H1 (cell line): ENCODE results near the gene UBA3. TPM values are rescaled to one million over a fixed set of nuclear protein-coding genes. Genes with fewer than 3 reads are reported as not detected.

Experiments used
- CTCF ChIA-PET: fragments of 300-600 bp; sonication (Branson Sonifier 250); formaldehyde crosslinking; loops from one replicate; lab custom pipeline; 2021; ENCODE audit not compliant: partially characterized antibody; lab: Charles Lee
- POLR2A ChIA-PET: fragments of 300-600 bp; sonication (Branson Sonifier 250); formaldehyde crosslinking; loops from one replicate; lab custom pipeline; 2021; ENCODE audit warnings: inconsistent platforms; ENCODE audit not compliant: partially characterized antibody; lab: Charles Lee
- DNase-seq, 2 experiments: peaks; one replicate each; pipeline versions ENCODE4 v3.0.0 to v3.0.0-alpha.2; 2010 to 2022; ENCODE audit warnings: low spot score in 2 of 2, low read depth in 1 of 2, mixed read lengths in 1 of 2
- FAIRE-seq: peaks from 2 replicates; lab custom pipeline; 2011; peaks lifted over from hg19 to GRCh38; lab: Jason Lieb, UNC
- H2AFZ ChIP-seq: 2 replicates; pipeline ENCODE4 v1.8.1; 2012; ENCODE audit warnings: low read length, inconsistent platforms
- H2AK5ac ChIP-seq: 2 replicates; pipeline ENCODE4 v1.6.1; 2013; ENCODE audit warnings: low read depth, low read length
- H2BK120ac ChIP-seq: replicated peaks from 2 replicates; pipeline ENCODE3; 2013; ENCODE audit warnings: low read depth, low read length, inconsistent platforms
- H2BK12ac ChIP-seq: 2 replicates; pipeline ENCODE4 v1.6.1; 2013; ENCODE audit warnings: low read depth, low read length
- H2BK15ac ChIP-seq: 2 replicates; pipeline ENCODE4 v1.6.1; 2013; ENCODE audit warnings: low read length
- H2BK20ac ChIP-seq: 2 replicates; pipeline ENCODE4 v1.6.1; 2013; ENCODE audit warnings: low read length
- H2BK5ac ChIP-seq: 2 replicates; pipeline ENCODE4 v1.6.1; 2013; ENCODE audit warnings: low read depth, low read length
- H3K14ac ChIP-seq: 2 replicates; pipeline ENCODE4 v1.6.1; 2013; ENCODE audit warnings: inconsistent platforms; ENCODE audit not compliant: insufficient read length
- H3K18ac ChIP-seq: 2 replicates; pipeline ENCODE4 v1.6.1; 2013; ENCODE audit warnings: low read length; ENCODE audit errors: extremely low read depth
- H3K23ac ChIP-seq: 2 replicates; pipeline ENCODE4 v1.6.1; 2013; ENCODE audit warnings: inconsistent platforms; ENCODE audit not compliant: insufficient read length
- H3K23me2 ChIP-seq: 2 replicates; pipeline ENCODE4 v1.6.1; 2013; ENCODE audit warnings: low read depth, low read length
- H3K27ac ChIP-seq: 2 replicates; pipeline ENCODE4 v1.6.1; 2011; ENCODE audit warnings: low read depth, low read length, inconsistent platforms
- H3K27me3 ChIP-seq, 4 experiments: replicated peaks in 1 of 4; 1 replicate in 1 of 4; 2 replicates in 3 of 4; pipeline versions ENCODE4 v1.6.1 to v1.8.1; 2011 to 2013; ENCODE audit warnings: low read length in 3 of 4, mild to moderate bottlenecking in 3 of 4, inconsistent platforms in 2 of 4, mixed read lengths in 2 of 4, moderate library complexity in 1 of 4; ENCODE audit not compliant: control insufficient read depth in 3 of 4, insufficient read depth in 3 of 4; ENCODE audit errors: extremely low read depth in 1 of 4
- H3K36me3 ChIP-seq, 4 experiments: 2 replicates each; pipeline versions ENCODE4 v1.6.1 to v1.8.1; 2011 to 2013; ENCODE audit warnings: mild to moderate bottlenecking in 4 of 4, low read length in 3 of 4, moderate library complexity in 2 of 4, control low read depth in 1 of 4, inconsistent platforms in 1 of 4; ENCODE audit not compliant: insufficient read depth in 4 of 4, control insufficient read depth in 2 of 4
- H3K4ac ChIP-seq: replicated peaks from 2 replicates; pipeline ENCODE3; 2013; ENCODE audit warnings: low read length, low read depth, mixed read lengths, inconsistent platforms; ENCODE audit not compliant: insufficient read length
- H3K4me1 ChIP-seq, 4 experiments: replicated peaks in 1 of 4; 1 replicate in 1 of 4; 2 replicates in 3 of 4; pipeline versions ENCODE4 v1.6.1 to v1.8.1; 2011 to 2013; ENCODE audit warnings: low read length in 3 of 4, inconsistent platforms in 2 of 4, mixed read lengths in 1 of 4; ENCODE audit not compliant: insufficient read depth in 4 of 4, control insufficient read depth in 3 of 4
- H3K4me2 ChIP-seq, 2 experiments: 2 replicates each; pipeline versions ENCODE4 v1.6.1 to v1.8.1; 2011 to 2013; ENCODE audit warnings: low read depth in 2 of 2, low read length in 2 of 2, control low read depth in 1 of 2, inconsistent platforms in 1 of 2, mild to moderate bottlenecking in 1 of 2; ENCODE audit not compliant: insufficient read depth in 1 of 2
- H3K4me3 ChIP-seq, 4 experiments: fragments of 200-600, 300-600 bp in 1 of 4; sonication (generic), shearing (Covaris generic), sonication (Bioruptor Twin) in 1 of 4; 2 replicates each; pipeline versions ENCODE4 v1.5.1 to v1.8.1; 2011 to 2016; ENCODE audit warnings: low read length in 4 of 4, low read depth in 3 of 4, control low read depth in 2 of 4, inconsistent platforms in 2 of 4, mild to moderate bottlenecking in 2 of 4, mixed read lengths in 1 of 4, moderate library complexity in 1 of 4; ENCODE audit not compliant: insufficient read depth in 2 of 4; ENCODE audit errors: extremely low read depth in 1 of 4
- H3K56ac ChIP-seq: replicated peaks from 2 replicates; pipeline ENCODE3; 2013; ENCODE audit warnings: low read depth, mild to moderate bottlenecking, mixed read lengths, low read length, inconsistent platforms; ENCODE audit not compliant: insufficient read length
- H3K79me1 ChIP-seq: 2 replicates; pipeline ENCODE4 v1.6.1; 2013; ENCODE audit warnings: low read depth, low read length, control low read depth
- H3K79me2 ChIP-seq, 2 experiments: 2 replicates each; pipeline versions ENCODE4 v1.6.1 to v1.8.1; 2012 to 2013; ENCODE audit warnings: low read length in 2 of 2, mild to moderate bottlenecking in 2 of 2, inconsistent platforms in 1 of 2; ENCODE audit not compliant: insufficient read depth in 2 of 2, control insufficient read depth in 1 of 2
- H3K9ac ChIP-seq, 4 experiments: replicated peaks in 1 of 4; 1 replicate in 1 of 4; 2 replicates in 3 of 4; pipeline versions ENCODE4 v1.6.1 to v1.8.1; 2011 to 2013; ENCODE audit warnings: low read depth in 3 of 4, low read length in 3 of 4, control low read depth in 2 of 4, mild to moderate bottlenecking in 2 of 4, moderate library complexity in 2 of 4, inconsistent platforms in 1 of 4; ENCODE audit errors: extremely low read depth in 1 of 4
- H3K9me3 ChIP-seq, 2 experiments: 2 replicates each; pipeline versions ENCODE4 v1.6.1 to v1.8.1; 2012 to 2013; ENCODE audit warnings: mild to moderate bottlenecking in 2 of 2, moderate library complexity in 2 of 2, control low read depth in 1 of 2, inconsistent platforms in 1 of 2, low read depth in 1 of 2, low read length in 1 of 2, mixed read lengths in 1 of 2; ENCODE audit not compliant: insufficient read depth in 2 of 2
- H4K20me1 ChIP-seq, 2 experiments: replicated peaks in 1 of 2; 2 replicates each; pipeline versions ENCODE3 to v1.8.1; 2011 to 2013; ENCODE audit warnings: inconsistent platforms in 2 of 2, low read length in 2 of 2, mild to moderate bottlenecking in 1 of 2; ENCODE audit not compliant: insufficient read depth in 2 of 2, control insufficient read depth in 1 of 2
- H4K5ac ChIP-seq: 2 replicates; pipeline ENCODE4 v1.6.1; 2013; ENCODE audit warnings: low read length, low read depth, mixed read lengths, inconsistent platforms; ENCODE audit not compliant: insufficient read length
- H4K8ac ChIP-seq: 2 replicates; pipeline ENCODE4 v1.8.0; 2013; ENCODE audit warnings: mild to moderate bottlenecking, moderate library complexity, low read length, inconsistent platforms; ENCODE audit not compliant: insufficient read depth; ENCODE audit errors: extremely low read depth
- H4K91ac ChIP-seq: replicated peaks from 2 replicates; pipeline ENCODE3; 2013; ENCODE audit warnings: low read length, mixed read lengths, inconsistent platforms; ENCODE audit not compliant: insufficient read length
- BACH1 ChIP-seq: IDR thresholded peaks from 2 replicates; pipeline ENCODE4 v1.6.1; 2012; ENCODE audit warnings: low read length, improper control_type of control experiment
- CHD1 ChIP-seq: IDR thresholded peaks from 2 replicates; pipeline ENCODE4 v1.6.1; 2012; ENCODE audit warnings: low read depth, low read length, improper control_type of control experiment
- CHD2 ChIP-seq: IDR thresholded peaks from 2 replicates; pipeline ENCODE4 v1.6.1; 2012; ENCODE audit warnings: low read length, improper control_type of control experiment
- EGR1 ChIP-seq: IDR thresholded peaks from 2 replicates; pipeline ENCODE4 v1.6.1; 2011; ENCODE audit warnings: low read depth, low read length, borderline replicate concordance
- EZH2 ChIP-seq: fragments of 200-600 bp; sonication (generic); IDR thresholded peaks from 2 replicates; pipeline ENCODE4 v1.7.1; 2012; ENCODE audit warnings: low read depth, mild to moderate bottlenecking, moderate library complexity, low read length, inconsistent platforms; ENCODE audit not compliant: severe bottlenecking
- GABPA ChIP-seq: IDR thresholded peaks from 2 replicates; pipeline ENCODE4 v1.6.1; 2011; ENCODE audit warnings: mild to moderate bottlenecking, low read length, moderate library complexity, borderline replicate concordance; ENCODE audit not compliant: insufficient read depth
- HDAC6 ChIP-seq: IDR thresholded peaks from one replicate; pipeline ENCODE4 v1.7.1; 2012; ENCODE audit warnings: low read depth, mild to moderate bottlenecking, inconsistent platforms, low read length, moderate library complexity
- KDM4A ChIP-seq: IDR thresholded peaks from one replicate; pipeline ENCODE4 v1.7.1; 2012; ENCODE audit warnings: low read depth, mild to moderate bottlenecking, moderate library complexity, low read length, inconsistent platforms; ENCODE audit not compliant: severe bottlenecking
- NRF1 ChIP-seq: IDR thresholded peaks from 2 replicates; pipeline ENCODE4 v1.6.1; 2011; ENCODE audit warnings: mild to moderate bottlenecking, low read depth, low read length, improper control_type of control experiment
- POLR2A ChIP-seq, 2 experiments: IDR thresholded peaks; 1 replicate in 1 of 2; 2 replicates in 1 of 2; pipeline ENCODE4 v1.6.1; 2011; ENCODE audit warnings: low read depth in 2 of 2, low read length in 2 of 2, mild to moderate bottlenecking in 2 of 2; ENCODE audit errors: control extremely low read depth in 1 of 2
- POU5F1 ChIP-seq: IDR thresholded peaks from 2 replicates; pipeline ENCODE4 v1.6.1; 2011; ENCODE audit warnings: low read depth, mild to moderate bottlenecking, low read length, moderate library complexity
- RBBP5 ChIP-seq: IDR thresholded peaks from 2 replicates; pipeline ENCODE4 v1.7.1; 2012; ENCODE audit warnings: low read depth, mild to moderate bottlenecking, inconsistent platforms, low read length, moderate library complexity, borderline replicate concordance
- RFX5 ChIP-seq: IDR thresholded peaks from 2 replicates; pipeline ENCODE4 v1.6.1; 2011; ENCODE audit warnings: low read depth, low read length, improper control_type of control experiment, borderline replicate concordance
- SIN3A ChIP-seq, 2 experiments: IDR thresholded peaks in 1 of 2; conservative IDR thresholded peaks in 1 of 2; 2 replicates each; pipeline ENCODE4 v1.6.1; 2011 to 2012; ENCODE audit warnings: low read length in 2 of 2, improper control_type of control experiment in 1 of 2, low read depth in 1 of 2, mild to moderate bottlenecking in 1 of 2
- SIRT6 ChIP-seq: IDR thresholded peaks from one replicate; pipeline ENCODE4 v1.7.1; 2012; ENCODE audit warnings: low read length, inconsistent platforms
- SUZ12 ChIP-seq: fragments of 200-600 bp; sonication (generic); IDR thresholded peaks from 2 replicates; pipeline ENCODE4 v1.6.1; 2012; ENCODE audit warnings: mild to moderate bottlenecking, inconsistent platforms, low read length, moderate library complexity, mixed read lengths
- WGBS, 2 experiments: shearing (Covaris generic) in 1 of 2; methylation state at CpG; one replicate each; pipeline versions ENCODE4 v1.1.6 to v1.1.7; 2013 to 2015; ENCODE audit warnings: low lambda C conversion rate in 2 of 2, mixed read lengths in 2 of 2, inconsistent platforms in 1 of 2, low coverage in 1 of 2, missing lambda C conversion rate in 1 of 2; ENCODE audit not compliant: insufficient replicate concordance in 2 of 2, insufficient coverage in 1 of 2, insufficient read length in 1 of 2; ENCODE audit errors: extremely low coverage in 1 of 2, missing lambda C conversion rate in 1 of 2; 5-methylcytosine and 5-hydroxymethylcytosine counted together
- polyA plus RNA-seq, 7 experiments: library from polyadenylated mRNA; depleted of rRNA in 3 of 7; stranded (reverse) in 5 of 7; unstranded in 2 of 7; fragments of >200 nt in 5 of 7; fragments of 200-250 nt in 2 of 7; gene quantifications; 1 replicate in 5 of 7; 2 replicates in 1 of 7; 4 replicates in 1 of 7; pipeline versions ENCODE4 v1.2.1 to v1.2.3, GENCODE V29; 2011 to 2013; ENCODE audit warnings: missing spikeins in 2 of 7, mixed read lengths in 2 of 7
- total RNA-seq: library from RNA; stranded (reverse); fragmentation: NEBNext Ultra II Directional; extraction: Animal tissue kit (Norgen Biotek cat#: 25700); gene quantifications from 2 replicates; pipeline ENCODE4 v1.2.1, GENCODE V29; 2021

Gene UBA3
- total and polyA plus RNA-seq, 2 of the 8 experiments (the other 6 are each of a cell fraction or from before 2014, with no cell fraction given) = 40.8 to 97.8 TPM

DNA sequence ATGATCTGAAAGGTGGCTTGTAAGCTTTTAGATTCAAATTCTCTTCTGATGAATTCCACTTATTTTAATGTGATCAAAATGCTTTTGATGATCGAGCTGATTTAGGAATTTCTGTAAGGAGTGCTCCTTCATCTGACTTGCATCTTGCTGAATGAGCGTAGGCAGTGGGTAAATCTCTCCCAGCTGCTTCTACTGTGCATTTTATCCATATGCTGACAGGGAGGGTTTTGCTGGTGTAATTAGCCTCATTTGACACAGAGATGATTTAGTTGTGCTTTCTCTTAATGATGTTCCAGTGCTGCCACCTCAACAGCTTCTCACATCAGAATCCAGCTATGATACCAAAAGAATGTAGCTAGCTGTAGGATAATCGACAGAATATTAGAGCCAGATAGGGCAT lies 46.1 kb upstream of the UBA3 start:
- Histone ChIP-seq H2BK20ac (no peak overlapping the region), H3K9ac (no peak overlapping the region), H4K8ac (no peak overlapping the region), H4K91ac (no peak overlapping the region), H2BK15ac (no peak overlapping the region), H2AK5ac (no peak overlapping the region), H4K20me1 (no peaks in the 10 kb centered on the region), H4K5ac (no peak overlapping the region), H3K27ac (no peak overlapping the region), H3K4ac (no peak overlapping the region), H3K4me1 (no peaks in the 10 kb centered on the region), H3K18ac (no peak overlapping the region), H2BK12ac (no peak overlapping the region), H3K23ac (no peak overlapping the region), H3K4me2 (no peak overlapping the region), H3K14ac (no peak overlapping the region), H3K23me2 (no peaks in the 10 kb centered on the region; the same call in 1 of the 2 replicates), H2BK5ac (no peak overlapping the region), H3K4me3 (no peak overlapping the region), H3K36me3 (no peaks in the 10 kb centered on the region), H3K79me1 (no peaks in the 10 kb centered on the region), H2AFZ (no peak overlapping the region), H3K79me2 (no peaks in the 10 kb centered on the region), H2BK120ac (no peak overlapping the region), H3K27me3 (no peaks in the 10 kb centered on the region), H3K56ac (no peak overlapping the region), H3K9me3 (no peaks in the 10 kb centered on the region)
- CTCF ChIA-PET = interaction anchor here (1.0 to 3.6 kb wide), 3 partner anchors 23 to 35 kb away, joined by 3 to 21 read pairs (median 6); no protein-coding TSS in a partner anchor
- no peak for FAIRE-seq
- POLR2A ChIA-PET = no interaction called here
- no peak for DNase-seq
- WGBS, 2 experiments = 80% methylated on average over 3 of the region's 3 CpGs; no CpG with 5 or more reads in 1 of the 2 experiments
- TF ChIP-seq GABPA (no peak), RBBP5 (no peak), SUZ12 (no peak), HDAC6 (no peak), EZH2 (no peak), CHD1 (no peak), RFX5 (no peak), KDM4A (no peak), POU5F1 (no peak), CHD2 (no peak), SIN3A (conservative IDR thresholded peaks at IDR 0.05 in 1 of 2, IDR thresholded peaks at IDR 0.05 in 1 of 2; ENCODE audit: low read depth in 1 of 2, low read length in 2 of 2) (no peak), POLR2A (IDR thresholded peaks at IDR 0.05; ENCODE audit: control extremely low read depth in 1 of 2, low read depth in 2 of 2, low read length in 2 of 2) (no peak), EGR1 (no peak), BACH1 (no peak), NRF1 (no peak), SIRT6 (no peak)
